Erythroblast (primary cell): ENCODE data around the gene SPAG16.

ENCODE experiments used
- GATA1 ChIP-seq: IDR thresholded peaks from 2 replicates; pipeline ENCODE4 v1.6.1; 2011; ENCODE audit warnings: low read depth, mild to moderate bottlenecking, control low read depth, low read length, moderate library complexity
- POLR2A ChIP-seq: IDR thresholded peaks from 2 replicates; pipeline ENCODE4 v1.6.1; 2011; ENCODE audit warnings: mild to moderate bottlenecking, low read length

- TF ChIP-seq POLR2A: no peak
- TF ChIP-seq GATA1: no peak
Observed at GRCh38 chr2:213696442-213696841, 412.2 kb downstream of the SPAG16 start.
